ENCODE measurements around the gene MIEN1. TPM values are rescaled to one million over a fixed set of nuclear protein-coding genes. Genes with fewer than 3 reads are reported as not detected.
A peak's percentile ranks its signal among the peaks of the same experiment; 100 is the strongest.

Gene MIEN1
- polyA plus RNA-seq, 3 donors = 61.7 to 141 (median 124) TPM

DNA sequence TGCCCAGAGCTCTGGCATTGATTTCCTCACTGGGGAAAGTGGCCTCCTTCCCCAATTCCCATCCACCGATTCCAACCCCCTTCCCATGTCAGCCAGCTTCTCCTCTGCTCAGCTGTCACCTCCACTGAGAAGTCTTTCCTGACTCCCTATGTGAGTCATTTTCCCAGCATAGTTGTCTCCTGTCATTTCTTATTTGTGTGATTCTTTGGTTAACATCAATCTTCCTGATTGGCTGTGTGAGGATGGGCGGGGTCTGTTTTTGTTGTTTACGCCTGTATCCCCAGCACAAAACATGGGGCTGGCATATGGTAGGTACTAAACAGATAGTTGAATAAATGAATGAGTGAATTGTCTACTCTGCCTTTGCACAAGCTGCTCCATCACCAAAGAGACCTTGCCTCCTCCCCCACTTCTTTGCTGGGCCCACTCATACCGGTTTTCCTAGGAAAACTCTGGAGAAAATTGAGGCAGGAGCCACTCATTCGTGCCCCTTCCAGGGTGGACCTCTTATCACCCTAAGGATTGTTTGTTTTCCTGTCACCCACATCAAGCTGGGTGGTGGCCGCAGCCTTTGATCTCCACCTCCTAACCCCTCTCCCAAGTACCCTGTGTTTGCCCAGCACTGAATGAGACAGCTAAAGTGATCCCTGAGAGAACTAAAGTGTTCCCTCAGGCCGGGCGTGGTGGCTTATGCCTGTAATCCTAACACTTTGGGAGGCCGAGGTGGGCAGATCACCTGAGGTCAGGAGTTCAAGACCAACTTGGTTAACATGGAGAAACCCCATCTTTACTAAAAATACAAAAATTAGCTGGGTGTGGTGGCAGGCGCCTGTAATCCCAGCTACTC lies 6.2 kb upstream of the MIEN1 start:
- Histone ChIP-seq H3K4me1 (ENCODE audit: control insufficient read depth in 1 of 2, insufficient read depth in 2 of 2, low read length in 2 of 2) (peaks cover 11 to 19% of the 10 kb centered on the region in 2 donors), H2AFZ (ENCODE audit: insufficient read depth, low read depth, low read length, poor library complexity, severe bottlenecking) (no peak overlapping the region), H3K27me3 (ENCODE audit: control insufficient read depth in 2 of 2, insufficient read depth in 2 of 2, low read length in 2 of 2) (peaks cover 39 to 64% of the 10 kb centered on the region in 2 donors), H3K27ac (ENCODE audit: low read depth in 1 of 2, low read length in 2 of 2) (no peak overlapping the region), H3K4me2 (replicated peaks; ENCODE audit: extremely low read depth, low read length, poor library complexity, severe bottlenecking) (no peak overlapping the region), H4K20me1 (ENCODE audit: insufficient read depth, low read length) (no peaks in the 10 kb centered on the region), H3K79me2 (ENCODE audit: insufficient read depth, low read length) (no peaks in the 10 kb centered on the region), H3K36me3 (replicated peaks in 1 of 2; ENCODE audit: control insufficient read depth in 1 of 2, insufficient read depth in 2 of 2, low read length in 2 of 2) (no peaks in the 10 kb centered on the region), H3K9ac (ENCODE audit: insufficient read depth, low read length, poor library complexity, severe bottlenecking) (no peak overlapping the region), H3K4me3 (replicated peaks in 1 of 3; ENCODE audit: low read depth in 2 of 3, low read length in 3 of 3) (no peak overlapping the region), H3K9me3 (replicated peaks in 1 of 2; ENCODE audit: control insufficient read depth in 1 of 2, insufficient read depth in 1 of 2, low read length in 2 of 2) (peaks cover 0 to 9% of the 10 kb centered on the region in 2 donors)
- no peak overlapping the region for H3K27ac Mint-ChIP-seq
- intact Hi-C loops (cut with micrococcal nuclease) = no loop called here
- H3K27me3 Mint-ChIP-seq (ENCODE audit: low read depth in 3 of 3) = peaks cover 70 to 80% (median 77%) of the 10 kb centered on the region in 3 donors
- DNase-seq = no peak
- H3K4me3 Mint-ChIP-seq = peak overlapping the region in 1 of 2 donors; percentile 63
- WGBS (ENCODE audit: insufficient coverage) = 80% methylated on average over 3 of the region's 10 CpGs
- peaks cover 0 to 18% (median 7%) of the 10 kb centered on the region in 7 donors for H3K9me3 Mint-ChIP-seq
- TF ChIP-seq, protein P1, sequence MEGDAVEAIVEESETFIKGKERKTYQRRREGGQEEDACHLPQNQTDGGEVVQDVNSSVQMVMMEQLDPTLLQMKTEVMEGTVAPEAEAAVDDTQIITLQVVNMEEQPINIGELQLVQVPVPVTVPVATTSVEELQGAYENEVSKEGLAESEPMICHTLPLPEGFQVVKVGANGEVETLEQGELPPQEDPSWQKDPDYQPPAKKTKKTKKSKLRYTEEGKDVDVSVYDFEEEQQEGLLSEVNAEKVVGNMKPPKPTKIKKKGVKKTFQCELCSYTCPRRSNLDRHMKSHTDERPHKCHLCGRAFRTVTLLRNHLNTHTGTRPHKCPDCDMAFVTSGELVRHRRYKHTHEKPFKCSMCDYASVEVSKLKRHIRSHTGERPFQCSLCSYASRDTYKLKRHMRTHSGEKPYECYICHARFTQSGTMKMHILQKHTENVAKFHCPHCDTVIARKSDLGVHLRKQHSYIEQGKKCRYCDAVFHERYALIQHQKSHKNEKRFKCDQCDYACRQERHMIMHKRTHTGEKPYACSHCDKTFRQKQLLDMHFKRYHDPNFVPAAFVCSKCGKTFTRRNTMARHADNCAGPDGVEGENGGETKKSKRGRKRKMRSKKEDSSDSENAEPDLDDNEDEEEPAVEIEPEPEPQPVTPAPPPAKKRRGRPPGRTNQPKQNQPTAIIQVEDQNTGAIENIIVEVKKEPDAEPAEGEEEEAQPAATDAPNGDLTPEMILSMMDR (IDR thresholded peaks at IDR 0.05) = no peak
- H3K36me3 Mint-ChIP-seq = peaks cover 0 to 5% of the 10 kb centered on the region in 2 donors
- peaks cover 16% of the 10 kb centered on the region for H3K4me1 Mint-ChIP-seq

DNA sequence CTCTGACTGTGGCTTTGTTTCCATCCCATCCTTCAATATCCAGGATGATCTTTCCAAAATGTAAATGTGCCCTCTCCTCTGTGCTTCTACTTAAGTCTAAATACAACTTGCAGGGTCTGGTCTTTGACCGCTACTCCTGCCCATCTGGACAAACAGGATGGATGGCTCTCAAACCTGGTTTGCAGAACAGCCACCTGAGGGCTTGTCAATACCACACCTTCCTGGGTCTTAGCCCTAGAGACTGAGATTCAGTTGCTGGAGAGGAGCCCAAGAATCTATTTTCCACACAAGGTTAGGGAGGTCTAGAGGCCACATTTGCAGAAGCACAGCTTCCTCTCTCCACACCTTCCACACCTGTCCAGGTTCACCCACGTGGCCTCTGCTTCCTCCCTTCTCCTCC lies 5.5 kb upstream of the MIEN1 start:
- H3K27ac ChIP-seq (ENCODE audit: low read depth in 1 of 2, low read length in 2 of 2) = no peak overlapping the region
- Mint-ChIP-seq H3K4me1 (peaks cover 16% of the 10 kb centered on the region), H3K4me3 (peak overlapping the region in 1 of 2 donors; percentile 63), H3K27me3 (ENCODE audit: low read depth in 3 of 3) (peaks cover 64 to 74% (median 72%) of the 10 kb centered on the region in 3 donors), H3K36me3 (peaks cover 0 to 5% of the 10 kb centered on the region in 2 donors), H3K9me3 (peaks cover 0 to 18% (median 7%) of the 10 kb centered on the region in 7 donors), H3K27ac (no peak overlapping the region)
- H2AFZ ChIP-seq (ENCODE audit: insufficient read depth, low read depth, low read length, poor library complexity, severe bottlenecking) = no peak overlapping the region
- H4K20me1 ChIP-seq (ENCODE audit: insufficient read depth, low read length) = no peaks in the 10 kb centered on the region
- WGBS (ENCODE audit: insufficient coverage) = 29% methylated on average over 1 of the region's 2 CpGs
- H3K79me2 ChIP-seq (ENCODE audit: insufficient read depth, low read length) = no peaks in the 10 kb centered on the region
- DNase-seq = no peak
- intact Hi-C loops (cut with micrococcal nuclease) = no loop called here
- H3K4me1 ChIP-seq (ENCODE audit: control insufficient read depth in 1 of 2, insufficient read depth in 2 of 2, low read length in 2 of 2) = peaks cover 11 to 19% of the 10 kb centered on the region in 2 donors
- no peak overlapping the region for H3K9ac ChIP-seq (ENCODE audit: insufficient read depth, low read length, poor library complexity, severe bottlenecking)
- H3K4me2 ChIP-seq (replicated peaks; ENCODE audit: extremely low read depth, low read length, poor library complexity, severe bottlenecking) = no peak overlapping the region
- TF ChIP-seq, protein P1 (IDR thresholded peaks at IDR 0.05) = no peak
- H3K9me3 ChIP-seq (replicated peaks in 1 of 2; ENCODE audit: control insufficient read depth in 1 of 2, insufficient read depth in 1 of 2, low read length in 2 of 2) = peaks cover 0 to 9% of the 10 kb centered on the region in 2 donors
- H3K4me3 ChIP-seq (replicated peaks in 1 of 3; ENCODE audit: low read depth in 2 of 3, low read length in 3 of 3) = no peak overlapping the region
- no peaks in the 10 kb centered on the region for H3K36me3 ChIP-seq (replicated peaks in 1 of 2; ENCODE audit: control insufficient read depth in 1 of 2, insufficient read depth in 2 of 2, low read length in 2 of 2)
- peaks cover 39 to 58% of the 10 kb centered on the region in 2 donors for H3K27me3 ChIP-seq (ENCODE audit: control insufficient read depth in 2 of 2, insufficient read depth in 2 of 2, low read length in 2 of 2)
